GM21381 (cell line): ENCODE results near the gene NFKB1.
A peak's percentile ranks its signal among the peaks of the same experiment; 100 is the strongest.
"Not testable (repeated sequence)": the region's sequence is repeated elsewhere in the genome, so short reads cannot be mapped to it uniquely, and the experiment has no call there.

Source experiments
- ATAC-seq: cut with Tn5 transposase; IDR thresholded peaks from one replicate; pipeline ENCODE4 v1.9.1; 2021; ENCODE audit warnings: mild to moderate bottlenecking, moderate library complexity; ENCODE audit not compliant: unreplicated experiment

NFKB1 gene

GRCh38 chr4:102500696-102501446 is at the start of gene NFKB1:
TSS of gene NFKB1 (plus strand) at chr4:102501359. CDS start at chr4:102525519, 24,160 bp downstream.
- peak; percentile 58 for ATAC-seq

GRCh38 chr4:102452854-102453253 is 48.3 kb upstream of the NFKB1 start:
- no peak for ATAC-seq

GRCh38 chr4:102453827-102454226 is 47.3 kb upstream of the NFKB1 start:
- ATAC-seq = no peak

- no peak for ATAC-seq
Measured at GRCh38 chr4:102454268-102454667, 46.9 kb upstream of the NFKB1 start.

- no peak for ATAC-seq
Measured at GRCh38 chr4:102454981-102455685, 46.0 kb upstream of the NFKB1 start.

GRCh38 chr4:102455750-102456149 is 45.4 kb upstream of the NFKB1 start:
- ATAC-seq = no peak

GRCh38 chr4:102466298-102466697 is 34.9 kb upstream of the NFKB1 start:
- no peak for ATAC-seq

GRCh38 chr4:102469806-102470205 is 31.4 kb upstream of the NFKB1 start:
- ATAC-seq = no peak

- no peak for ATAC-seq
Measured at GRCh38 chr4:102472441-102473013, 28.6 kb upstream of the NFKB1 start.

GRCh38 chr4:102473476-102473875 is 27.7 kb upstream of the NFKB1 start:
- ATAC-seq = no peak

GRCh38 chr4:102474736-102475504 is 26.2 kb upstream of the NFKB1 start:
- ATAC-seq = no peak

- no peak for ATAC-seq
Measured at GRCh38 chr4:102477657-102478056, 23.5 kb upstream of the NFKB1 start.

- ATAC-seq = no peak
Measured at GRCh38 chr4:102478186-102478585, 23.0 kb upstream of the NFKB1 start.

GRCh38 chr4:102479832-102480231 is 21.3 kb upstream of the NFKB1 start:
- not testable (repeated sequence) for ATAC-seq

- ATAC-seq = no peak
Measured at GRCh38 chr4:102483120-102483519, 18.0 kb upstream of the NFKB1 start.

GRCh38 chr4:102483990-102484692 is 17.0 kb upstream of the NFKB1 start:
- not testable (repeated sequence) for ATAC-seq

- ATAC-seq = no peak
Measured at GRCh38 chr4:102492531-102493241, 8.5 kb upstream of the NFKB1 start.

GRCh38 chr4:102493257-102493656 is 7.9 kb upstream of the NFKB1 start:
- no peak for ATAC-seq

- ATAC-seq = peak; percentile 51
Measured at GRCh38 chr4:102493794-102494193, 7.4 kb upstream of the NFKB1 start.

- no peak for ATAC-seq
Measured at GRCh38 chr4:102494603-102495002, 6.6 kb upstream of the NFKB1 start.
